Transverse colon (tissue), 3 donors: ENCODE measurements around the gene NTRK2.

Source experiments
- CTCF ChIP-seq, 5 experiments: fragments of 200-600 bp in 3 of 5; fragments of 450-650 bp in 2 of 5; sonication (generic) in 3 of 5; IDR thresholded peaks; 1 replicate in 2 of 5; 2 replicates in 3 of 5; pipeline ENCODE4 v1.5.1; 2016 to 2017; ENCODE audit warnings: antibody characterized with exemption in 5 of 5, inconsistent platforms in 3 of 5, mild to moderate bottlenecking in 2 of 5, moderate library complexity in 1 of 5
- EP300 ChIP-seq: sonication (generic); formaldehyde crosslinking; IDR thresholded peaks from one replicate; pipeline ENCODE4 v1.6.1; 2017; ENCODE audit warnings: antibody characterized with exemption, low read depth

- TF ChIP-seq EP300 (no peak), CTCF (IDR thresholded peaks at IDR 0.05) (no peak)
Observed at GRCh38 chr9:84659313-84659712, 10.2 kb upstream of the NTRK2 start.
